ENCODE data around the gene SLC35A2. TPM values are rescaled to one million over a fixed set of nuclear protein-coding genes. Genes with fewer than 3 reads are reported as not detected.

Gene SLC35A2
- total RNA-seq, 1 donor from 2014 or later = 34.9 TPM

- Mint-ChIP-seq H3K36me3 (ENCODE audit: insufficient read depth) (peaks cover 4% of the 10 kb centered on the region), H3K27ac (no peak overlapping the region), H3K4me1 (ENCODE audit: low read depth) (peaks cover 7% of the 10 kb centered on the region), H3K27me3 (no peaks in the 10 kb centered on the region), H3K4me3 (ENCODE audit: low read depth) (peak overlapping the region; percentile 38), H3K9me3 (ENCODE audit: low read depth) (peaks cover 6% of the 10 kb centered on the region)
- DNase-seq (ENCODE audit: low spot score, unreplicated experiment) = no peak
- TF ChIP-seq CTCF (IDR thresholded peaks at IDR 0.05; ENCODE audit: unreplicated experiment) = no peak
Observed at GRCh38 chrX:48899078-48899410, 12.4 kb downstream of the SLC35A2 start.

- H3K9me3 Mint-ChIP-seq (ENCODE audit: low read depth) = peaks cover 6% of the 10 kb centered on the region
- no peak for TF ChIP-seq CTCF (IDR thresholded peaks at IDR 0.05; ENCODE audit: unreplicated experiment)
Observed at GRCh38 chrX:48897625-48898306, 13.7 kb downstream of the SLC35A2 start, which contains the start of the genes PQBP1 and TIMM17B. PQBP1 (plus strand) TSS chrX:48897930; CDS start chrX:48898510, 580 bp downstream. TIMM17B (minus strand) TSS chrX:48897768; CDS start chrX:48897749, 19 bp downstream.

GRCh38 chrX:48897157-48897624 is 14.3 kb downstream of the SLC35A2 start:
- H3K27me3 Mint-ChIP-seq = no peaks in the 10 kb centered on the region
- peaks cover 6% of the 10 kb centered on the region for H3K9me3 Mint-ChIP-seq (ENCODE audit: low read depth)
- peaks cover 7% of the 10 kb centered on the region for H3K4me1 Mint-ChIP-seq (ENCODE audit: low read depth)
- TF ChIP-seq CTCF (IDR thresholded peaks at IDR 0.05; ENCODE audit: unreplicated experiment) = no peak
- H3K4me3 Mint-ChIP-seq (ENCODE audit: low read depth) = peak overlapping the region; percentile 76
- H3K36me3 Mint-ChIP-seq (ENCODE audit: insufficient read depth) = peaks cover 1% of the 10 kb centered on the region
- DNase-seq (ENCODE audit: low spot score, unreplicated experiment) = peak; percentile 64
- peak overlapping the region; percentile 96 for H3K27ac Mint-ChIP-seq

More at GRCh38 chrX:48897625-48898306, 13.7 kb downstream of the SLC35A2 start, which contains the start of the genes PQBP1 and TIMM17B:
- Mint-ChIP-seq H3K27ac (peak within 1 kb of the TSS; percentile 96), H3K4me1 (ENCODE audit: low read depth) (peaks cover 7% of the 10 kb centered on the region), H3K4me3 (ENCODE audit: low read depth) (peak within 1 kb of the TSS; percentile 76), H3K27me3 (no peaks in the 10 kb centered on the region), H3K36me3 (ENCODE audit: insufficient read depth) (peaks cover 1% of the 10 kb centered on the region)
- DNase-seq (ENCODE audit: low spot score, unreplicated experiment) = peak; percentile 77

GRCh38 chrX:48896611-48897011 is 14.8 kb downstream of the SLC35A2 start:
- Mint-ChIP-seq H3K27me3 (no peaks in the 10 kb centered on the region), H3K27ac (peak overlapping the region; percentile 96), H3K36me3 (ENCODE audit: insufficient read depth) (no peaks in the 10 kb centered on the region), H3K9me3 (ENCODE audit: low read depth) (peaks cover 6% of the 10 kb centered on the region), H3K4me3 (ENCODE audit: low read depth) (peak overlapping the region; percentile 76), H3K4me1 (ENCODE audit: low read depth) (peaks cover 11% of the 10 kb centered on the region)
- no peak for DNase-seq (ENCODE audit: low spot score, unreplicated experiment)
- TF ChIP-seq CTCF (IDR thresholded peaks at IDR 0.05; ENCODE audit: unreplicated experiment) = no peak

- no peak for TF ChIP-seq CTCF (IDR thresholded peaks at IDR 0.05; ENCODE audit: unreplicated experiment)
- Mint-ChIP-seq H3K27ac (no peak overlapping the region), H3K4me1 (ENCODE audit: low read depth) (peaks cover 13% of the 10 kb centered on the region), H3K9me3 (ENCODE audit: low read depth) (peaks cover 6% of the 10 kb centered on the region), H3K27me3 (peaks cover 4% of the 10 kb centered on the region), H3K4me3 (ENCODE audit: low read depth) (no peak overlapping the region), H3K36me3 (ENCODE audit: insufficient read depth) (no peaks in the 10 kb centered on the region)
- DNase-seq (ENCODE audit: low spot score, unreplicated experiment) = no peak
Observed at GRCh38 chrX:48894891-48895290, 16.6 kb downstream of the SLC35A2 start.
